GM12878 (cell line): Measurements from ENCODE around the gene GIMAP1. TPM values are rescaled to one million over a fixed set of nuclear protein-coding genes. Genes with fewer than 3 reads are reported as not detected.

Experiments used
- ATAC-seq: fragments of 200-7000 bp; cut with Tn5 transposase; 3 replicates; pipeline ENCODE4 v1.9.1; 2020; ENCODE audit warnings: mild to moderate bottlenecking, moderate library complexity
- BruUV-seq: library from RNA; stranded (reverse); fragments of 400-500 nt; replicated peaks from 2 replicates; lab custom pipeline; 2021; lab: Mats Ljungman, UMichigan
- CTCF ChIA-PET: fragments of 300-600 bp; sonication (Branson Sonifier 250); formaldehyde crosslinking; extraction: SDS; loops from one replicate; lab custom pipeline; 2021; ENCODE audit warnings: inconsistent platforms; lab: Yijun Ruan, JAX
- POLR2A ChIA-PET: fragments of 350-600 bp; formaldehyde crosslinking; extraction: SDS; loops from one replicate; lab custom pipeline; 2021; ENCODE audit warnings: inconsistent platforms; lab: Charles Lee
- RAD21 ChIA-PET: fragments of 300-600 bp; sonication (Branson Sonifier 250); formaldehyde crosslinking; loops from one replicate; lab custom pipeline; 2023; ENCODE audit warnings: antibody characterized with exemption; ENCODE audit not compliant: unreplicated experiment; lab: Charles Lee
- SMC1A ChIA-PET: fragments of 300-600 bp; sonication (Branson Sonifier 250); formaldehyde crosslinking; loops from one replicate; lab custom pipeline; 2023; ENCODE audit not compliant: unreplicated experiment, uncharacterized antibody; lab: Charles Lee
- DNase-seq: peaks from one replicate; pipeline ENCODE4 v3.0.0-alpha.2; 2011; ENCODE audit warnings: low read depth, low spot score
- FAIRE-seq: peaks from 3 replicates; lab custom pipeline; 2011; peaks lifted over from hg19 to GRCh38; lab: Jason Lieb, UNC
- H2AFZ ChIP-seq: 2 replicates; pipeline ENCODE4 v1.6.0; 2011; ENCODE audit warnings: low read depth, low read length, control low read depth; ENCODE audit not compliant: control insufficient read depth
- H3K27ac ChIP-seq: 2 replicates; pipeline ENCODE4 v1.5.1; 2011; ENCODE audit warnings: control low read depth; ENCODE audit not compliant: control insufficient read depth, insufficient read depth
- H3K27me3 ChIP-seq, 2 experiments: replicated peaks in 1 of 2; 2 replicates each; pipeline versions ENCODE4 v1.6.0 to v1.6.1; 2011; ENCODE audit warnings: low read length in 1 of 2; ENCODE audit not compliant: control insufficient read depth in 2 of 2, insufficient read depth in 2 of 2
- H3K36me3 ChIP-seq, 2 experiments: 2 replicates each; pipeline ENCODE4 v1.5.1; 2011; ENCODE audit warnings: low read length in 1 of 2; ENCODE audit not compliant: control insufficient read depth in 2 of 2, insufficient read depth in 2 of 2
- H3K4me1 ChIP-seq: 2 replicates; pipeline ENCODE4 v1.6.1; 2011; ENCODE audit warnings: mild to moderate bottlenecking, low read length, moderate library complexity, mixed read lengths; ENCODE audit not compliant: control insufficient read depth, insufficient read depth
- H3K4me2 ChIP-seq: 2 replicates; pipeline ENCODE4 v1.6.0; 2011; ENCODE audit warnings: control low read depth; ENCODE audit not compliant: control insufficient read depth, insufficient read depth
- H3K4me3 ChIP-seq: fragments of 200-600 bp; sonication (generic); 2 replicates; pipeline ENCODE4 v1.5.1; 2016
- H3K79me2 ChIP-seq: 2 replicates; pipeline ENCODE4 v1.6.0; 2011; ENCODE audit warnings: low read length; ENCODE audit not compliant: control insufficient read depth, insufficient read depth
- H3K9ac ChIP-seq: 2 replicates; pipeline ENCODE4 v1.8.0; 2011; ENCODE audit warnings: low read length, control low read depth, mixed read lengths; ENCODE audit not compliant: control insufficient read depth, insufficient read depth
- H3K9me3 ChIP-seq: replicated peaks from 3 replicates; pipeline ENCODE4 v1.5.1; 2011; ENCODE audit warnings: mild to moderate bottlenecking, low read length; ENCODE audit not compliant: control insufficient read depth, insufficient read depth
- H4K20me1 ChIP-seq: 2 replicates; pipeline ENCODE4 v1.6.0; 2011; ENCODE audit not compliant: control insufficient read depth, insufficient read depth
- ETV6 ChIP-seq, 2 experiments: fragments of 450-650 bp in 1 of 2; IDR thresholded peaks in 1 of 2; conservative IDR thresholded peaks in 1 of 2; 2 replicates each; pipeline ENCODE4 v1.6.1; 2014; ENCODE audit warnings: antibody characterized with exemption in 1 of 2, borderline replicate concordance in 1 of 2, low read depth in 1 of 2, mild to moderate bottlenecking in 1 of 2, moderate library complexity in 1 of 2
- MYC ChIP-seq: IDR thresholded peaks from 2 replicates; pipeline ENCODE4 v1.6.1; 2011; ENCODE audit warnings: mild to moderate bottlenecking, low read length, moderate library complexity, inconsistent platforms; ENCODE audit not compliant: insufficient read depth, insufficient replicate concordance, insufficient read length, severe bottlenecking
- SMAD5 ChIP-seq: IDR thresholded peaks from 2 replicates; pipeline ENCODE4 v1.6.1; 2016; ENCODE audit warnings: antibody characterized with exemption, low read depth
- TCF7 ChIP-seq: IDR thresholded peaks from 2 replicates; pipeline ENCODE4 v1.6.1; 2014; ENCODE audit warnings: antibody characterized with exemption, borderline replicate concordance
- WGBS: methylation state at CpG from one replicate; pipeline ENCODE4 v1.1.6; 2016; ENCODE audit warnings: low lambda C conversion rate; ENCODE audit not compliant: insufficient replicate concordance, insufficient coverage; ENCODE audit errors: missing lambda C conversion rate; 5-methylcytosine and 5-hydroxymethylcytosine counted together
- in situ Hi-C: fragments of 300-500 bp; cut with MboI; formaldehyde crosslinking; loops from 9 replicates; pipeline ENCODE4 v1.14.3; 2018; ENCODE audit warnings: mixed read lengths
- intact Hi-C: fragments of 100-400 bp; cut with micrococcal nuclease; formaldehyde crosslinking; loops from one replicate; pipeline ENCODE4 v1.14.2; 2022; ENCODE audit not compliant: unreplicated experiment
- polyA plus RNA-seq, 11 experiments: library from polyadenylated mRNA; depleted of rRNA in 4 of 11; unstranded in 6 of 11; stranded (reverse) in 5 of 11; fragments of >200 nt; fragmentation: Nextera tagmentation in 4 of 11; fragmentation: Illumina TruSeq in 1 of 11; extraction: Ambion mirVana in 4 of 11; extraction: Trizol in 1 of 11; gene quantifications; 1 replicate in 1 of 11; 2 replicates in 10 of 11; pipeline versions ENCODE4 v1.2.1 to v1.2.3, GENCODE V29; 2011 to 2016; ENCODE audit warnings: inconsistent platforms in 2 of 11, missing spikeins in 2 of 11, low read depth in 1 of 11
- total RNA-seq, 4 experiments: library from RNA; depleted of rRNA in 3 of 4; stranded (reverse); fragments of >200 nt in 3 of 4; fragmentation: Illumina TruSeq in 1 of 4; extraction: Trizol in 1 of 4; gene quantifications; 2 replicates each; pipeline versions ENCODE4 v1.2.1 to v1.2.3, GENCODE V29; 2013 to 2021
- TF ChIP-seq, protein P1 (sequence below): IDR thresholded peaks from 2 replicates; pipeline ENCODE4 v1.6.1; 2012; ENCODE audit warnings: low read depth, low read length, improper control_type of control experiment

The GIMAP1 gene
- total and polyA plus RNA-seq, 10 of the 15 experiments (the other 5 are each of a cell fraction or from before 2014, with no cell fraction given), result 0.16 to 1.9 (median 1.1) TPM

- CTCF ChIA-PET, result interaction anchor here (0.7 to 2.7 kb wide), 3 partner anchors 12 to 293 kb away, joined by 3 to 8 read pairs (median 4); no protein-coding TSS in a partner anchor
Measured at GRCh38 chr7:150742286-150742968, 26.0 kb downstream of the GIMAP1 start.

DNA sequence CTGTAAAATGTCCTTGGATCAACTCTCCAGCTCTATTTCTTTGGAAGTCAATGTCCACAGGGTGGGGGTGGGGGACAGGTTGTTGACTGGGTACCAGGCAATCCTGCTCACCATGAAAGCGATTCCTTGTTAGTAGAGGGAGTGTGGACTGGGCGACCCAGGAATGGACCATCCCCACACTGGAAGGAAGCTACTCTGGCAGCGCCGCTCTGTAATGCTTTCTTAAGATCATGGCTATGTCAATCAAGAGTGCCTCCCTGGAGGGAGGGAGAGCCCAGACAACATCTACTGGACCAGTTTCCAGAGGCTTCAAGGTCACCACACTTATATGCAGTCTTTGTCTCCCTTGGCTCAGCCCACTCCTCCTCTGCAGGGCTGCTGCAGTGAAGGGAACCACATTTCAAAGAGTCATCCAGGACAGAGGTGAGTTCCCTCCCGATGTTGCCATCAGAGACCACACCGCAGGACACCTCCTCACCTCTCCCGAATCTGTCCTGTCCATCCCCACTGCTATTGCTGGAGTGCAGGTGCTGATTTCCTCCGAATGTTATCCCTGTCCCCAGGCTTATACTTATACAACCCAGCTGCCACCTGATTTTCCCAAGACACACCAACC lies 27.7 kb downstream of the GIMAP1 start:
- ATAC-seq (no peak), DNase-seq (no peak), FAIRE-seq (no peak)
- RAD21 ChIA-PET, result no interaction called here
- WGBS, result 73% methylated on average over 8 of the region's 8 CpGs
- no peak overlapping the region for H3K27ac ChIP-seq
- in situ Hi-C loops (no loop called here), intact Hi-C loops (no loop called here)
- H3K9ac ChIP-seq, result no peak overlapping the region
- no peak overlapping the region for H3K4me2 ChIP-seq
- TF ChIP-seq ETV6 (conservative IDR thresholded peaks at IDR 0.05 in 1 of 2, IDR thresholded peaks at IDR 0.05 in 1 of 2; ENCODE audit: borderline replicate concordance in 1 of 2, low read depth in 1 of 2) (no peak), MYC (no peak), TCF7 (no peak)
- H4K20me1 ChIP-seq, result no peaks in the 10 kb centered on the region; the same call in 1 of the 2 replicates
- no peak overlapping the region for H3K4me3 ChIP-seq
- no peaks in the 10 kb centered on the region; the same call in 2 of the 3 replicates for H3K9me3 ChIP-seq
- CTCF ChIA-PET, result interaction anchor here (1.3 kb wide), 1 partner anchor 11 kb away, joined by 3 read pairs; no protein-coding TSS in a partner anchor
- peaks cover 7% of the 10 kb centered on the region for H3K4me1 ChIP-seq
- peaks cover 14% of the 10 kb centered on the region for H3K79me2 ChIP-seq
- H2AFZ ChIP-seq, result no peak overlapping the region
- SMC1A ChIA-PET, result interaction anchor here (0.9 to 1.0 kb wide), 2 partner anchors 11 kb away, joined by 3 read pairs; no protein-coding TSS in a partner anchor
- H3K36me3 ChIP-seq, result peaks cover 0 to 10% of the 10 kb centered on the region in 2 experiments; a peak in 2 of 4 replicates
- no peaks in the 10 kb centered on the region for H3K27me3 ChIP-seq
- POLR2A ChIA-PET, result no interaction called here
- BruUV-seq, result no TSS peak

More at GRCh38 chr7:150742286-150742968, 26.0 kb downstream of the GIMAP1 start:
- no peaks in the 10 kb centered on the region; the same call in 2 of the 3 replicates for H3K9me3 ChIP-seq
- ATAC-seq, result no peak
- TF ChIP-seq, protein P1, sequence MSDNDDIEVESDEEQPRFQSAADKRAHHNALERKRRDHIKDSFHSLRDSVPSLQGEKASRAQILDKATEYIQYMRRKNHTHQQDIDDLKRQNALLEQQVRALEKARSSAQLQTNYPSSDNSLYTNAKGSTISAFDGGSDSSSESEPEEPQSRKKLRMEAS, result no peak
- TF ChIP-seq MYC (no peak), SMAD5 (no peak)
- 68% methylated on average over 14 of the region's 14 CpGs for WGBS
- no peak for DNase-seq
- no peak overlapping the region for H3K9ac ChIP-seq
- RAD21 ChIA-PET, result interaction anchor here (1.2 kb wide), 1 partner anchor 13 kb away, joined by 4 read pairs; no protein-coding TSS in a partner anchor
- no peaks in the 10 kb centered on the region for H4K20me1 ChIP-seq
- peaks cover 31% of the 10 kb centered on the region for H3K79me2 ChIP-seq
- H3K27me3 ChIP-seq, result no peaks in the 10 kb centered on the region
- in situ Hi-C loops, result no loop called here
- intact Hi-C loops, result no loop called here
- SMC1A ChIA-PET, result interaction anchor here (0.7 to 1.9 kb wide), 2 partner anchors 56 to 297 kb away, joined by 3 to 6 read pairs; partner anchors contain the start of gene GIMAP2
- H2AFZ ChIP-seq, result no peak overlapping the region
- H3K4me2 ChIP-seq, result peak overlapping the region; percentile 21; the same call in 1 of the 2 replicates
- POLR2A ChIA-PET, result no interaction called here
- FAIRE-seq, result no peak
- H3K36me3 ChIP-seq, result peaks cover 0 to 10% of the 10 kb centered on the region in 2 experiments; a peak in 2 of 4 replicates
- BruUV-seq, result no TSS peak
- no peaks in the 10 kb centered on the region; the same call in 1 of the 2 replicates for H3K4me1 ChIP-seq
- H3K4me3 ChIP-seq, result no peak overlapping the region
- H3K27ac ChIP-seq, result no peak overlapping the region
